ENCODE measurements around the gene MYO3B. TPM values are rescaled to one million over a fixed set of nuclear protein-coding genes. Genes with fewer than 3 reads are reported as not detected.

Gene MYO3B
- total RNA-seq, 1 experiment from 2014 or later, result 0.63 TPM

- no CpG with 5 or more reads among the region's 6 CpGs for WGBS (ENCODE audit: extremely low coverage, insufficient read length, low lambda C conversion rate)
- Histone ChIP-seq H3K4me1 (ENCODE audit: insufficient read depth, low read length) (no peaks in the 10 kb centered on the region), H3K4me2 (ENCODE audit: insufficient read depth, insufficient read length, low read length) (no peak overlapping the region), H3K4ac (ENCODE audit: low read depth, low read length) (no peak overlapping the region), H2BK5ac (ENCODE audit: insufficient read length, low read length) (no peak overlapping the region), H3K9ac (ENCODE audit: extremely low read depth, insufficient read length, low read length) (no peak overlapping the region), H3K56ac (ENCODE audit: insufficient read length, low read depth, low read length) (no peak overlapping the region), H3K9me3 (ENCODE audit: control insufficient read depth, low read depth, low read length) (no peaks in the 10 kb centered on the region), H3K27me3 (ENCODE audit: insufficient read depth, low read length) (no peaks in the 10 kb centered on the region), H4K91ac (ENCODE audit: insufficient read length, low read depth, low read length) (no peak overlapping the region), H4K8ac (replicated peaks; ENCODE audit: insufficient read length, low read depth, low read length) (no peak overlapping the region), H3K14ac (ENCODE audit: insufficient read depth, low read length) (no peak overlapping the region), H2BK120ac (ENCODE audit: low read depth, low read length, poor library complexity, severe bottlenecking) (no peak overlapping the region), H4K5ac (ENCODE audit: insufficient read length, low read depth, low read length) (no peak overlapping the region), H3K27ac (ENCODE audit: insufficient read length, low read depth, low read length) (no peak overlapping the region), H2BK20ac (ENCODE audit: low read depth, low read length, poor library complexity, severe bottlenecking) (no peak overlapping the region), H2BK15ac (ENCODE audit: low read depth, low read length) (no peak overlapping the region), H3T11ph (ENCODE audit: low read length) (no peak overlapping the region), H4K20me1 (ENCODE audit: control insufficient read depth, insufficient read depth, insufficient read length) (no peaks in the 10 kb centered on the region), H2AFZ (ENCODE audit: low read length) (no peak overlapping the region), H3K18ac (ENCODE audit: insufficient read length, low read depth, low read length) (no peak overlapping the region), H2AK5ac (ENCODE audit: insufficient read length, low read length) (no peak overlapping the region), H3K23ac (ENCODE audit: insufficient read length, low read depth, low read length) (no peak overlapping the region), H3K23me2 (ENCODE audit: insufficient read length, low read depth, low read length, poor library complexity, severe bottlenecking) (no peaks in the 10 kb centered on the region), H3K79me2 (ENCODE audit: insufficient read depth, low read length) (no peaks in the 10 kb centered on the region), H2BK12ac (ENCODE audit: insufficient read length, low read depth, low read length) (no peak overlapping the region), H3K79me1 (ENCODE audit: insufficient read depth, low read depth, low read length, poor library complexity, severe bottlenecking) (no peaks in the 10 kb centered on the region)
- H3K9me3 Mint-ChIP-seq, result no peaks in the 10 kb centered on the region
- H3K4me3 Mint-ChIP-seq, result no peak overlapping the region
- no peaks in the 10 kb centered on the region for H3K36me3 Mint-ChIP-seq (ENCODE audit: insufficient read depth in 1 of 3, low read depth in 3 of 3)
- H3K27me3 Mint-ChIP-seq (ENCODE audit: low read depth), result peaks cover 1% of the 10 kb centered on the region; the same call in 1 of the 2 replicates
- DNase-seq, result no peak
- no peak for TF ChIP-seq CTCF (conservative IDR thresholded peaks at IDR 0.05)
- H3K27ac Mint-ChIP-seq, result no peak overlapping the region
- H3K4me1 Mint-ChIP-seq, result no peaks in the 10 kb centered on the region
Observed at GRCh38 chr2:170270278-170270864, 92.4 kb downstream of the MYO3B start.

Data from H9 (cell line).